NCI-H146 treated with DMSO at 0.1 percent for 48 hours (cell line): ENCODE data around the gene NAV2.

Source experiments
- DNase-seq: peaks from one replicate; lab custom pipeline; 2025; ENCODE audit not compliant: unreplicated experiment; lab: John Stamatoyannopoulos, UW

The NAV2 gene, protein sequence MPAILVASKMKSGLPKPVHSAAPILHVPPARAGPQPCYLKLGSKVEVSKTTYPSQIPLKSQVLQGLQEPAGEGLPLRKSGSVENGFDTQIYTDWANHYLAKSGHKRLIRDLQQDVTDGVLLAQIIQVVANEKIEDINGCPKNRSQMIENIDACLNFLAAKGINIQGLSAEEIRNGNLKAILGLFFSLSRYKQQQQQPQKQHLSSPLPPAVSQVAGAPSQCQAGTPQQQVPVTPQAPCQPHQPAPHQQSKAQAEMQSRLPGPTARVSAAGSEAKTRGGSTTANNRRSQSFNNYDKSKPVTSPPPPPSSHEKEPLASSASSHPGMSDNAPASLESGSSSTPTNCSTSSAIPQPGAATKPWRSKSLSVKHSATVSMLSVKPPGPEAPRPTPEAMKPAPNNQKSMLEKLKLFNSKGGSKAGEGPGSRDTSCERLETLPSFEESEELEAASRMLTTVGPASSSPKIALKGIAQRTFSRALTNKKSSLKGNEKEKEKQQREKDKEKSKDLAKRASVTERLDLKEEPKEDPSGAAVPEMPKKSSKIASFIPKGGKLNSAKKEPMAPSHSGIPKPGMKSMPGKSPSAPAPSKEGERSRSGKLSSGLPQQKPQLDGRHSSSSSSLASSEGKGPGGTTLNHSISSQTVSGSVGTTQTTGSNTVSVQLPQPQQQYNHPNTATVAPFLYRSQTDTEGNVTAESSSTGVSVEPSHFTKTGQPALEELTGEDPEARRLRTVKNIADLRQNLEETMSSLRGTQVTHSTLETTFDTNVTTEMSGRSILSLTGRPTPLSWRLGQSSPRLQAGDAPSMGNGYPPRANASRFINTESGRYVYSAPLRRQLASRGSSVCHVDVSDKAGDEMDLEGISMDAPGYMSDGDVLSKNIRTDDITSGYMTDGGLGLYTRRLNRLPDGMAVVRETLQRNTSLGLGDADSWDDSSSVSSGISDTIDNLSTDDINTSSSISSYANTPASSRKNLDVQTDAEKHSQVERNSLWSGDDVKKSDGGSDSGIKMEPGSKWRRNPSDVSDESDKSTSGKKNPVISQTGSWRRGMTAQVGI (N-terminal part only)

DNA sequence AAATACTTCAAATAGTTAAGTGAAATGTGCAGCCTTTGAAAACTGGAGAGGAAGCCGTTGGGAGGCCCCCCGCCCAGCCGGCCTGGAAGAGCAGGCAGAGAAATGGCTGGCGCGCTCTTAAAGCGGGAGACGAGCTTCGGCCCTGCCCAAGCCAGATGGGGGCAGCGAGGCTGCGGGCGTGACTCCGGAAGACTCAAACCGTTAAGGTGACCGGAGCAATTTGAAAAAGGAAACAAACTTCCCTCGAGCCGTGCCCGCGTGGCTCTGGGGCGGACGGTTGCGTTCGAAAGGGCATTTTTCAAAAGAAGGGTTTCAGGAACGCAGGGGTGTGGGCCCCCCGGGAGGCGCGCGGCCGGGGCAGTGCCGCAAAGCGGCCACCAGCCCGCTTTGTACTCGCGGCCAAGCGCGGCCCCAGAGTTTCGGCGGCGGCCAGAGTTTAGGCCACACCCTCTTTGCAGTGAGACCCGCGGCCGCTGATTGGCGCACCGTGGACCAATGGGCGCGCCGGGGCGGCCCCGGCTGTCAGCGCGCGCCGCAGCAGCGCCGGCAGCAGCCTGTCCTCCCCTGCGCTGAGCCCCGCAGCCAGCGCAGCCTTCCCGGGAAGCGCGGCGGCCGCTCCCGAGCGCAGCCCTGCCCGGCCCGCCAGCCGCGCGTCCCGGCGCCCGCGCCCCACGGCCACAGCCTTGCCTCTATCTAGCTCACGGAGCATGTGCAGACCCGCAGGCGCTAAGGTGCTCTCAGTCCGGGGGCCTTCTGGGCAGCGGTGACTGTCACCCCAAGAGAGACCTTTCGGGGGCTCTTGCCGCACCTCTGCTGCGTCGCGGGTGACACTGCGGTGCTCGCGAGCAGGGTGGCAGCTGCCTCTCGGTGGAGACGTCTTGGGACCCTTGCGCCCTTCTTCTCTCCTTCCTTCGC, at the start of gene NAV2:
Gene NAV2 (plus strand): TSS at position 557 of the 915 bp plus-strand sequence. CDS start 859 bp downstream, outside the sequence.
- peak; percentile 78 for DNase-seq

DNA sequence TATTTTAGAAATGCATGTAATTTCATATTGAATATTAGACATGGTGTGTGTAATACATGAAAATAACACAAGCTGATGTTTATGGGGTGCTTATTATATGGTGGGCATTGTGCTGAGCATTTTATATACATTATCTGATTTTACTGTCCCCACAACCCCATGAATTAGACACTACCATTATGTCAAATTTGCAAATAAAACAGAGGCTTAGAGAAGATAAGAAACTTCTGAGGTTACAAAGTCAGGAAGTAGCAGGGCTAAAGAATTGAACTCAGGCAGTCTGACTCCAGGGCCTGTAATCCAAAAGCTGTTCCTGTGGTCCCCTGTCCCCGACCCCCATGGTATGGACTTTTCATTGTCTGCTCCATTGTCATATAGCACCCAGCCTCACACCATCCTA, 49.4 kb upstream of the NAV2 start:
- no peak for DNase-seq

DNA sequence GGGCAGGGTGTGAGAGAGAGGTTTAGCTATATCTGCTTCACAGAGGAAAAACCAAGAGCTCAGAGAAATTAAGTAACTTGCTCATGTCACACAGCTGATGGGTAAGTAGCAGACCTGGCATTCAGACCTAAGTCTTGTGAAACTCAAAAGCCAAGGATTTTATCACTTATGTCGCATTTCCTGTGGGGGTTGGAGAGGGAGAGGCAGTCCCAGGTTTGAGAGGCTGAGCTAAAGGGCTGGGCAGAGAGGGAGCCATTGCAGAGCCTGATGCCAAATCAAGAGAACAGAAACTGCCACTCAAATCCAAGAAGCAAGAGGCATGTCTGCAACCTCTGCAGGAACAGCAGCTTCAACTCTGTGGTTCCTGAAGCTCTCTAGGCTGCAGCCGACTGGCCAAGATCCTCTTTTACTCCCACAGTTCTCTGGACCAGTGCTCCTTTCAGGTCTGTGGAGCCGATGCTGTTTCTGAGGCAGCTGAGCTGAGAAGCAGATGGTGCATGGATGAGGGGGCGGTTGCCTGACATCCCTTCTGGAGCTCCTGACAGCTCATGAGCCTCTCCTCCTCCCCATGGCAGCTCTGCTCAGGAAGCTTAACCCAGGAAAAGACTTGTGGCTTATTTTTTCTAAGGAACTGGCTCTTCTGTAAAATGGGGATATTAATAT, 47.6 kb upstream of the NAV2 start:
- no peak for DNase-seq

DNA sequence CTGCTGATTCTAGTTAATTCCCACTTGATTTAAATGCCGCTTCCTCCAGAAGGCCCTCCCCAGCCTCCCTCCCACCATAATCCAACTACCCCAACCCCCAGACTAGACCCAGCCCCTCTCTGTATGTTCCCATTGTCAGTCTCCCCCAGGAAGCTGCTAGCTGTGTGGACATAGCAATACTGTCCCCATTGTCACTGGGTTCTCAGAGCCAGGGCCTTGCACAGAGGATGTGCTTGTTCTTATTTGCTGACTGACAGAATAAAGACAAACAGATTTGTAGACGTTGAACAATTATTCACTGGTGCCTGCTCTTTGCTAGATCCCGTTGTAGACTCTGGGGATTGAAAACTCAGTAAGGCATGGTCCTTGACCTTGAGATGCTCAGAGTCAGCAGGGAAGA, 45.7 kb upstream of the NAV2 start:
- DNase-seq: peak; percentile 53

DNA sequence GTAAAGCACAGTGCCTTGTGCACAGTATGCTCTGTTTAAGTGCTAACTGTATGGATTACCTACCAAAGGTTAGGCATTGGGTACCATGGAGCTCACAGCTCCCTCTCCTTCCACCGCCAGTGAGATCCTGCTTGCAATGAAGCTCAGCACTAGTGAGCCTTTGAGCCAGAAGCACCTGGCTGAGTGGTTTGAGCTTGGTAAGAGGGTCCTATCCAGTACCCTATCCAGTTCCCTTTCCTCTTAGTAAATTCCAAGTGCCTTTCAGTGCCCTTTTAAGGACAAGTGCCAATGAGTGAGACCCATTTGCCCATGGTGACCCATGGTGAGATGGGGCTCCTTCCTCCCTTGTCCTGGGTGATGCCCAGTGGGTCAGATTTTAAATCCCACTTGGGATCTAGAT, 43.1 kb upstream of the NAV2 start:
- DNase-seq: no peak

DNA sequence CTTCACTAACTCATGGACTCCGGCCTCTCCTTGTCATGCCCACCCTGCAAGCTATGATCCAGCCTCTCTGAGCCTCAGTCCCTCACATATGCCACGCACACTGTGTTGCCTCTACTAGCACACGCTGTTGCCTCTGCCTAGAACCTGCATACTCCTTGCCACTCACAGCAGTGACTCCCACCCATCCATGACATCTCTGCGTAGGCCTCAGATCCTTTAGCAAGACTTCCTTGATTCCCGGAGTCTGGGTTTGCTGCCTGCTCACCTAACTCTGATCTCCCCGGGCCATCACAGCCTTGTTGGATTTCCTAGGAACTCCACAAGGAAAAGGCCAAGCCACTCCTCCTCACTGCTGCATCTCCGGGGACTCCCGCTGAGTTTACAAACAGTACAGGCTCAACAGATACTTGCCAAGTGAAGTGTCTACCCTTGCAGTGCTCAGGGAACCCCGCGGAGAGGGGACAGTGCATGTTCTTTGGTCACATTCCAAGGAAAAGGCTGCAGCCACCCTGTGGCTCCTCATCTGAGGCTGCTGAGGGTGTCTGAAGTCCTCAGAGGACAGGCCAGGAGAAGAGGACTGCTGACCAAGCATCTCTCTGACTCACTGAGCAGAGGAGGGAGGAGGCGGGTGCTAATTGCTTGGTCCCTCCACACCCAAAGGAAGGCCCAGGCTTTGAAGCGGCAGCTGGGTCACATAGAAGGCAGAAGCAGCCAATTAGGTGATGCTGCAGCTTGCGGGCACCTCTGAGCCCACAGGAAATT, 42.4 kb upstream of the NAV2 start:
- DNase-seq: peak; percentile 9

DNA sequence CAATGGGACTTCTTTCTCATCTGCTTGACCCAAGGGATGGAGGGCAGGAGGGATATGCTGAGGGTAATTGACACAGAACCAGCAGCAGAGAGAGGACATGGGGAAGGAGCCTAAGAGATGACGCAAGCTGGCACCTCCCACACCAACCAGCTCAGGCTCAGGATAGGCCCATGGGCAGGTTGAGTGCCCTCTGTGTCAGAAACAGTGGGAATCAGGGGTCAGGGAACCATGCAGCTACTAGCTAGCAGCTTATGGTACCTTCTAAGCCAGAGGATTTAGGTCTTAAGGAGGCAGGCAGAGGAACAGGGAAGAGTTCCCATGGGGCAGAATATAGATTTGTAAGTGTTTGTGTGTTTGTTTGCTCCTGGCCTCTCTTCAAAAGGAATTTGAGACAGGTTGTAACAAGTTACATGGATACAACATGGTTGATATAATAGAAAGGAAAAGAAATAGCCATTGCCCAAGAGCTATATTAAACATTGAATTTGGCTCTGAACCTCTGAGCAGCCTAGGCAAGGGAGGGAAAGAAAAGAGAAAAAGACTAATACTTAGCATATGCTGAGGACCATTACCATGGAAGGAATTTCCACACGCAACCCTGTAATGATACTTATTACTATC, 39.9 kb upstream of the NAV2 start:
- DNase-seq: no peak

DNA sequence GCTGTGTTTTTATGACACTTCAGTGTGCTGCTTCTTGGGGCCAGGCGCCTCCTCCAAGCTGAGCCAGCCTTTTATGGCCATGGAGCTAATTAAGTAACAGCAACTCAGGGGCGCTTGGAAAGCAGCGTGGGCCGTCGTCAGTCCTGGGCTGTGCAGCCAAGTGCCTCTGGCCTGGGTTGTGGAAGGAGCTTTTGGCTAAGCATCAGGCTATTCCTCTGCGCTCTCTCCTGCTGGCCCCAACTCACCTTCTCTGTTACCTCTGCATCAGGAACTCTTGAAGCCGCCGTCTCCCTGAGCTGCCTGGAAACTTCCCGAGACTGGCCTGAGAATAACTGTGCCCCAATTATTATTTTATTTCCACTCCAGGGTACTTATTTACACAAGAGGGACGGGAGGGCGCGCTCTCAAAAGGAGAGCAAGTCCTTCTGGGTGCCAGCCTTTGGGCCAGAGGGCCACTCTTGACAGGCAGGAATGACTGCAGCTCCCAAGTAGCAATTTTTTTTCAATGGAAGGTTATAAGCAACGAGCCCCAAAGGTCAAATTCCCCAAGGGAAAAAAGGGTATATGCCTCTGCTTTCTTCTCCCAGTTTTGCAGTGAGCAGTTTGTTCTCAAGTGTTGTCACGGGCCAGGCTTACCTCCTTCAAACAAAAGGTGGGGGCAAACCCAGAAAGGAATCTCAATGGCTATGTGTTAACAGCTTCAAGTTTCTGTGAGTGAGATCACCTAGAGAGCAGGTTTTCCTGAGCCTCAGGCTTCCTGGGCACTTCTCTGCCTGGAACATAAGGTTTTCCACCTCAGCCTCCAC, 38.5 kb upstream of the NAV2 start:
- no peak for DNase-seq

DNA sequence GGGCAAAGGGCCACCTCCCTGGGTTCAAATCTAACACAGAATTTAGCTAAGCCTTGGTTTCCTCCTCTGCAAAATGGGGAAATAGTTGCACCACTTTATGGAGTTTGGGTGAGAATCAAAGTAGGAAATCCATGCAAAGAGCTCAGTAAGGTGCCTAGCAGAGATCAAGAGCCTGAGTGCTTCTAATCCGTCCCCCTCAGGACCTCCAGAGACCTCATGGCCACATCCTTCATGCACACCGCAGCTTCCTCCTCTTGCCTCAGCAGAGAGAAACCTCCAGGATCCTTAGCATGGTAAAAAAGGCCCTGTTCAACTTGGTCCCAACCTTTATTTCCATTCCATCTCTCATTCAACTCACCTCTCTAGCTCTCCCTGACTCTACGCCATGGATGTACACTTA, 37.8 kb upstream of the NAV2 start:
- no peak for DNase-seq

DNA sequence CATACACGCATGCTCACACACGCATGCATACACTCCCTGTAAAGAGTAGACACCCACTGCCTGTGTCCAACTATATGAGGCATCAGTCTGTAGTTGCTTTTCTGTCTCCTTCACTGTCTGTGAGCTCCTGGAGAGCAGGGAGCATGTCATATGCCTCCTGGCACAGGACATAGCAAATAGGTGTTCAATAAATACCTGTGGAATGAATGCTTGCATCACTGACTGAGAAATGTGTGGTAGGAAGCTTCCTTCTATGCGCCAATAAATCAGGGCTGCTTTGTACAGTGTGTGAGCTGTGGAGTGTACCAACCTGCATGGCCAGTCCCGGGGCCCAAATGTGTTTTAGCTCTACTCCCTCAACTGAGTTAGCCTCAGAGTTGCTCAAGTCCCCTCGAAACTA, 37.2 kb upstream of the NAV2 start:
- DNase-seq: no peak

DNA sequence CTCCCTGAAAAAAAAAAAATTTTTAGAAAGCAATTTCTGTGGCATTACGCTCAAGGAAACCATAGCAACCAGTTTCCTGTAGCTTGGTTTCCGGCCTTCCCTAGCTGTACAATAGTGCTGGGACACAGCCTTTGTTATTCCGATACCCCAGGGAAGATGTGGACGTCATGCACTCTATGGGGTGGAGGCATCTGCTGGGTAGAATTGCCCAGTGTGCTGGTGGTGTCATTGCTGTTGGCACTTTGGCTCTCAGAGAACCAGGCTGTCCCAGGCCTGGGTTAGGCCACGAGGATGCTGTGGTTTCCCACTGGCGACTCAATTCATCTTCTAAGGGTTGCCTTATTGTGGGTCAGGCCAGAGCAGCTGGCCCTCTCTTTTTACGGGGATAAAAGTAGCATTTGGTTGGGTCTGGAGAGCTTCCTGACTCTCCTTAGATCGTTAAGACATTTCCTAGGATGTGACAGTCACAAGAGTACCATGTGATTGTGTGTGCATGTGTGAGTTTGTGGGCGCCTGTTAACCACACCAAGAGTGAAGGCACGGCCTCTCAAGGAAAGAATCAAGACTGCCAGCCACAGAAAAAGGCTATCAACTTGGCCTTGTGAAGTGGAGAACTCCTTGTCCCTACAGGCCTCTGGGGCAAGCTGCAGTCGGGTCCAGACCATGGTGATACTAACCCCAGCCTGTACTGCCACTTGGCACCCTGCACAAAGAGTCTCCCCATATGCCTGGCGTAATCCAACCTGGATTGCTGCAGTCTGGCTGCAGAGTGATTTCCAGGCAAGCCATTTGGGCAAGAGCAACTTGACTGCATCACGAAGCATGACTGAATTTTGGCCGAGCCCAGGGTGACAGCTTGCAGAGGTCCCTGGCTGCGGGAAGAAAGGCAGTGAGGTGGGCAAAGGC, 35.9 kb upstream of the NAV2 start:
- DNase-seq: peak; percentile 57

DNA sequence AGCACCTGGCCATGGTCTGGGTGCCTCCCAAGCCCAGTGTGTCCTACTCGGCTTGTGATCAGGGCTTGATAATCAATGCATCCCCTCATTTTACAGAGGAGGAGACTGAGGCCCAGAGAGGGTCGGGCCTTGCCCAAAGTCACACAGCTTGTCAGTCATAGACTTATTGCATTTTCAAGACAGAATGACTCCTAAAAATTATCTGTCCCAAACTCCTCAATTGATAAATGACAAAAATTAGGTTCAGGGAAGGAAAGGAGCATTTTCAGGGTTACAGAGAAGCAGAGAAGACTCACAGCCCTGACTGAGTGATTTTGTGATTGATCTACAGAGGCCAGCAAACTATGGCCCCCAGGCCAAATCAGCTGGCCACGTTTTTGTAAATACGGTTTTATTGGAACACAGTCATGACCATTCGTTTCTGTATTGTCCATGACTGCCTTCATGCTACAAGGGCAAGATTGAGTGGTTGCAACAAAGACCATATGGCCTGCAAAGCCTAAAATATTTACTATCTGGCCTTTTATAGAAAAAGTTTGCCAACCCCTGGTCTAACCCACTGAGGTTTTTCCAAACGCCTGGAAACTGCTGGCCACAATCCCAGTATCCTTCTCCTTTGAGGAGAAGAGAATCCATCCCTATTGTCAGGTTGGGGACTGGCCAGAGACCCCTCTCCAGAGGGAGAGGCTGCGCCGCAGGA, 35.1 kb upstream of the NAV2 start:
- no peak for DNase-seq

DNA sequence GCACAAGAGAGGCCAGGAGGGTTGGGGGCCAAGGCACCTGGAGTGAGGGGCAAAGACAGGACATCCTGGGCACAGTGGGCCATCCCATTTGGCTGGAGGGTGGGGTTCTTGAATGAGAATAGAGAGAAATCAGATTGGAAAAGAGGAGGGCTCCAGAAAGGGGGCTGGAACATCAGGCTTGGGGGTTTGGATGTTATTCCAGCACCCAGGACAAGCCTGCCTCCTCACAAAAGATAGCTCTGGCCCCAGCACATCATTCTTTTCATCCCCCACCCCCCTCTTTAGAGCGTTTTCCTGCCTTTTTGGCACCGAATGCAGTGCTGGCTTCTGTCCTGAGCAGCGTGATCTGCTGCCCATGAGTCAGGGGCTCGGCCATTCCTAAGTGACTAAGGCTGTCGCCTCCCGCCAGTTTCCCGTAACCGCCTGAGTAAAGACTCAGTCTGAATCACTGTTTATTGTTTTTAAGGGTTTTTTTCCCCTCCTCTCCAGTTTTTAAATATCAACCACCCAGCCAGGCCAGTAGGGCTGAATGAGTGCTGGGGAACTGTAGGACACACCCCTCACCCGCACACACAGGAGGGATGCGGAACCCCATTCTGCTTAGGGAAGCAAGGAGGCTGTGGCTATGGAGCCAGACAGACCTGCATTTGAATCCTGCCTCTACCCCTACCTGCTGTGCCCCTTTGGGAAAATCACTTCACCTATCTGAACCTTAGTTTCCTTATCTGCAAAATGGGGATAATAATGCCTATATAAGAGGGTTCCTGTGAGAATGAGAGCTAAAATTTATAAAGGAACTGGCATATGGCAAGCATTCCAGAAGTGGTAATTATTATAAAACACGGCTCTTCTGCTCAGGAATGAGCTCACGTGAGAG, 32.4 kb upstream of the NAV2 start:
- DNase-seq: no peak

DNA sequence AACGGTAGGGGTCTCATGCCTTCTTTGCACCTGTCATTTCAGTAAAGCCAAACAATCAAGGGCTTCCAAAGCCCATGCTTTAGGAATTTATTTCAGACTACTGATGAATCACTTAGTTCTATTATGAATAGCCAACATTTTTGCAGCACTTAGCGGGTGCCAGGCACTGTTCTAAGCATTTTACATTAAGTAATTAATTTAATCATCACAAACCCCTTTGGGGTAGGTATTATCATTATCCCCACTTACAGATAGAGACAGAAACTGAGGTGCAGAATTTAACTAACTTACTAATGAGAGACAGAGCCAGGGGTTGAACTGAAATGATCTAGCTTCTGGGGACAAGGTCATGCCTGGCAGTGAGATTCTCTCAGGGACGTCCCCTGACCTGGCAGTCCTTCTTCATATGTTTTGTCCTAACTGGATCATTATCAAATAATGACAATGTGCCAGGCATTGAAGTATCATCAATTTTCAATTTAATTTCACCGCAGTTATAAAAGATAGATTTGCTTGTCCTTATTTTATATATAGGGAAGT, 31.7 kb upstream of the NAV2 start:
- DNase-seq: no peak

DNA sequence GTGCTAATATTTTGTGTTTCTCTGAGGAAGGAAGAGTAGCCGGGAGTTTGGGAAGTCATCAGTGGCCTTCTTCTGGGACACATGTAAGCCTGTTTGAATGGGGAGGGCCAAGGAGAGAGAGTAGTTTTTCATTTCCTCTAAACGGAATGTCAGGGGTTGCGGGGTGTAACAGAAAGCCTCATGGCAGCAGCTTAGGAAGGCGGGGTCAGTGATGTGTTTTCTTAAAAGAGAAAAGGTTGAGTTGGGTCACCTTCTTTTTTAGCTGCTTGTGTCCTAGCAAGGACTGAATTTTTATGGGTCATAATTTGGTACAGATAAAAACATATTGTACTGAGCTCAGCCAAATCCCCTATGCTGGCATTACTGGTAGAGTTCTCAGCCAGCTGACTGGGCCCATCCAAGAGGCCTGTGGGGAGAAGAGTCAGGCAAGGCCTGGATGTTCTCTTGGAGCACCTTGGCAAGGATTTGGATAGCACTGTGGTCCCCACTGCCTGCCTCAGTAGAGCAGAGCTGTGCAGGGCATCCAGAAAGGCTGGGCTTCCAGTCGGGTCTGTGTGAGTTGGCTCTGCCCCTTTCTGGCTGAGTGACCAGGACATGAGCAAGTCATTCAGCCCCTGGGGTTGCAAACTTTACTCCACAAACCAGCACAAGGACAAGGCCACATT, 29.4 kb upstream of the NAV2 start:
- no peak for DNase-seq
